Osteoblast (primary cell): Measurements from ENCODE around the gene RALB. TPM values are rescaled to one million over a fixed set of nuclear protein-coding genes. Genes with fewer than 3 reads are reported as not detected.
A peak's percentile ranks its signal among the peaks of the same experiment; 100 is the strongest.

Experiments used
- DNase-seq: peaks from one replicate; pipeline ENCODE4 v3.0.0; 2011; ENCODE audit warnings: low spot score, mixed read lengths; ENCODE audit not compliant: insufficient read length; ENCODE audit errors: missing footprints
- H2AFZ ChIP-seq: 2 replicates; pipeline ENCODE4 v1.6.0; 2011; ENCODE audit warnings: mild to moderate bottlenecking, low read length
- H3K27ac ChIP-seq: 2 replicates; pipeline ENCODE4 v1.5.1; 2011; ENCODE audit warnings: mild to moderate bottlenecking, low read depth, low read length, moderate library complexity
- H3K27me3 ChIP-seq: 2 replicates; pipeline ENCODE4 v1.6.0; 2012; ENCODE audit warnings: mild to moderate bottlenecking, control low read depth, inconsistent platforms, low read length, moderate library complexity; ENCODE audit not compliant: insufficient read depth
- H3K36me3 ChIP-seq: 2 replicates; pipeline ENCODE4 v1.5.1; 2011; ENCODE audit warnings: mild to moderate bottlenecking, low read length, control low read depth, moderate library complexity; ENCODE audit not compliant: insufficient read depth
- H3K4me1 ChIP-seq: 2 replicates; pipeline ENCODE4 v1.5.1; 2011; ENCODE audit warnings: mild to moderate bottlenecking, low read length, control low read depth, moderate library complexity; ENCODE audit not compliant: insufficient read depth
- H3K4me2 ChIP-seq: 2 replicates; pipeline ENCODE4 v1.6.0; 2011; ENCODE audit warnings: mild to moderate bottlenecking, low read length; ENCODE audit not compliant: insufficient read depth
- H3K4me3 ChIP-seq: fragments of 200-600 bp; sonication (generic); 3 replicates; pipeline ENCODE4 v1.5.1; 2012; ENCODE audit warnings: mild to moderate bottlenecking, low read length, inconsistent platforms; ENCODE audit not compliant: insufficient read depth
- H3K79me2 ChIP-seq: 2 replicates; pipeline ENCODE4 v1.6.0; 2012; ENCODE audit warnings: mild to moderate bottlenecking, low read length, control low read depth, inconsistent platforms; ENCODE audit not compliant: insufficient read depth
- H3K9me3 ChIP-seq: 2 replicates; pipeline ENCODE4 v1.5.1; 2011; ENCODE audit warnings: low read depth, low read length, control low read depth
- H4K20me1 ChIP-seq: 2 replicates; pipeline ENCODE4 v1.6.0; 2012; ENCODE audit warnings: mild to moderate bottlenecking, low read length, control low read depth; ENCODE audit not compliant: insufficient read depth
- CTCF ChIP-seq: IDR thresholded peaks from 2 replicates; pipeline ENCODE4 v1.5.1; 2011; ENCODE audit warnings: mild to moderate bottlenecking, low read depth, low read length, moderate library complexity; ENCODE audit errors: extremely low read depth
- total RNA-seq: library from RNA; depleted of rRNA; stranded (reverse); fragments of >200 nt; gene quantifications from 2 replicates; pipeline ENCODE4 v1.2.3, GENCODE V29; 2012

Gene RALB
- total RNA-seq, 1 donor: 48.5 TPM

- Histone ChIP-seq H2AFZ (no peak overlapping the region), H3K9me3 (no peaks in the 10 kb centered on the region), H3K27me3 (no peaks in the 10 kb centered on the region), H3K79me2 (no peaks in the 10 kb centered on the region), H3K27ac (no peak overlapping the region), H4K20me1 (no peaks in the 10 kb centered on the region), H3K4me3 (no peak overlapping the region), H3K4me2 (no peak overlapping the region), H3K4me1 (no peaks in the 10 kb centered on the region), H3K36me3 (no peaks in the 10 kb centered on the region)
- TF ChIP-seq CTCF: no peak
- peak; percentile 45 for DNase-seq
These were observed 43.0 kb upstream of the RALB start for GRCh38 chr2:120209427-120210269.

- Histone ChIP-seq H3K4me2 (no peak overlapping the region), H3K4me3 (no peak overlapping the region)
- DNase-seq: peak; percentile 8
These were observed 42.4 kb upstream of the RALB start for GRCh38 chr2:120210270-120210693.

GRCh38 chr2:120218181-120218580 is 34.5 kb upstream of the RALB start:
- peaks cover 9% of the 10 kb centered on the region for H4K20me1 ChIP-seq

More at GRCh38 chr2:120210270-120210693, 42.4 kb upstream of the RALB start:
- Histone ChIP-seq H3K4me1 (no peaks in the 10 kb centered on the region), H3K36me3 (no peaks in the 10 kb centered on the region), H3K79me2 (no peaks in the 10 kb centered on the region), H2AFZ (no peak overlapping the region), H3K27ac (no peak overlapping the region), H3K27me3 (no peaks in the 10 kb centered on the region), H4K20me1 (no peaks in the 10 kb centered on the region), H3K9me3 (no peaks in the 10 kb centered on the region)
- TF ChIP-seq CTCF: no peak

More at GRCh38 chr2:120218181-120218580, 34.5 kb upstream of the RALB start:
- no peak for DNase-seq
- H3K4me2 ChIP-seq: no peak overlapping the region
- peaks cover 19% of the 10 kb centered on the region for H3K79me2 ChIP-seq
- TF ChIP-seq CTCF: no peak
- H2AFZ ChIP-seq: no peak overlapping the region
- no peaks in the 10 kb centered on the region for H3K36me3 ChIP-seq
- no peaks in the 10 kb centered on the region for H3K27me3 ChIP-seq
- peaks cover 16% of the 10 kb centered on the region for H3K4me1 ChIP-seq
- no peak overlapping the region for H3K4me3 ChIP-seq
- no peaks in the 10 kb centered on the region for H3K9me3 ChIP-seq
- H3K27ac ChIP-seq: no peak overlapping the region
